Sciatic nerve (tissue), 2 donors: Measurements from ENCODE around the gene TMEM9B. TPM values are rescaled to one million over a fixed set of nuclear protein-coding genes. Genes with fewer than 3 reads are reported as not detected.
"Not testable (repeated sequence)": the region's sequence is repeated elsewhere in the genome, so short reads cannot be mapped to it uniquely, and the experiment has no call there.

Experiments
- ATAC-seq: fragments of 200-7000 bp; cut with Tn5 transposase; one replicate; pipeline ENCODE4 v1.9.1; 2020; ENCODE audit warnings: mild to moderate bottlenecking, moderate library complexity
- DNase-seq: peaks from one replicate; pipeline ENCODE4 v3.0.0-alpha.2; 2020; ENCODE audit warnings: low spot score
- intact Hi-C: fragments of 100-400 bp; cut with DNase I; formaldehyde crosslinking; loops from one replicate; pipeline ENCODE4 v1.14.2; 2022
- total RNA-seq: library from RNA; stranded (reverse); fragmentation: NEBNext Ultra II Directional; extraction: Animal tissue kit (Norgen Biotek cat#: 25700); gene quantifications from one replicate; pipeline ENCODE4 v1.2.1, GENCODE V29; 2021
- donor health status: DM: no; HTN: no; CAD: no.
- donor health status: DM: no; HTN: no; CAD: no.

Gene TMEM9B
- total RNA-seq: 44.0 TPM

DNA sequence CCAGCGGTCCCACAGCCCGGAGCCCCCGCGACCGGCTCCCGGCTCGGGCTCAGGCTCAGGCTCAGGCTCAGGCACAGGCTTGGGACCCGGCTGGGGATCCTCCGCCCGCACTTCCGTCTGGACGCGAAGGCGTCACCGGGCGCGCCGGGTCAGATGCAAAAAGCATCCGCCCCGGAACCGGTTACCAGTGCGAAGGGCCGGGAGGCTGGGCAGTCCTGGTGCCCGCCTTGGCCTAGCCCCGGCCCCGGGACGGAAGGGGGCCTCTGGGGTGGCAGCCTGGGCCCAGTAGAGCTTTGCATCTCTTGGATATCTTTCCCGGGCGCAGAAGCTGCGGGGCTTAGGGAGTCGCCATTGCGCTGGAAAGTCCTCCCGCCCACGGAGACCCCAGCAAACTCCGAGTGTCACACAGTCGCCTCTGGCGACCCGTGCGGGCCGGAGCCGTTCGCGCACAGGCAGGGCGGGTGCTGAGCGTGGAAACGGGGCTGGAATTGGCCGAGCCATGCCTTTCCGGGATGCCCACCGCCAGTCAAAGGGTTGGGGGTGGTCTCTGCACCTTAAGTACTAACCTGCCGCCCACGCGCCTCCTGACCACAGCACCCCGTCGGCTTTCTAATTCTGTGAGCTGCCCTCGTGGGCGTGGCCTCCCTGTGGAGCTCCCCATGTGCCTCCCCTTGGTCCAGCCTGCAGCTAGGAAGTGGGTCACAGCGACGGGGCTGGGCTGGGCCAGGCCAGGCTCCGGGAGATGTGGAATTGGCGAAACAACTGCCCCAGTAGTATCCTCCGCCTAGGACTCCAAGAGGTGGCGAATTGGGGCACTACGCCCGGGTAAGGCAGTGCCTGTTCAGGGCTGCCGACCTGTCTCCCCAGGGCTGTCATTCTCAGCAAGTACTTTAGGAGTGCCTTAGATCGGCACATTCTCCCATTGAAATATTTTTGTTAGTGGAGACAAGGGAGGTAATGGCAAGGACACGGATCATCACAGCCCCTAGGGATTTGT is at the start of gene TMEM9B:
Gene TMEM9B, minus strand, starts transcription at position 119 of the 997 bp plus-strand sequence. CDS start 129 bp downstream, outside the sequence.
- peak; percentile 98 for ATAC-seq
- intact Hi-C loops: loop anchor here (10.0 kb wide), 1 partner anchor 280 kb away; the partner anchor contains the start of genes RPL27A and TRIM66
- peak; percentile 93 for DNase-seq

- ATAC-seq (no peak), DNase-seq (no peak)
- intact Hi-C loops: no loop called here
These were observed 49.1 kb upstream of the TMEM9B start for GRCh38 chr11:9013373-9013772.

DNA sequence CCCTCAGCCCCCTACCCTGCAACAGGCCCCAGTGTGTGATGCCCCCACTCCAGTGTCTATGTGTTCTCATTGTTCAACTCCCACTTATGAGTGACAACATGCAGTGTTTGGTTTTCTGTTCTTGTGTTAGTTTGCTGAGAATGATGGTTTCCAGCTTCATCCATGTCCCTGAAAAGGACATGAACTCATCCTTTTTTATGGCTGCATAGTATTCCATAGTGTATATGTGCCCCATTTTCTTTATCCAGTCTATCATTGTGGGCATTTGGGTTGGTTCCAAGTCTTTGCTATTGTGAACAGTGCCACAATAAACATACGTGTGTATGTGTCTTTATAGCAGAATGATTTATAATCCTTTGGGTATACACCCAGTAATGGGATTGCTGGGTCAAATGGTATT is 45.3 kb upstream of the TMEM9B start:
- intact Hi-C loops, ATAC-seq, DNase-seq: not testable (repeated sequence)

DNA sequence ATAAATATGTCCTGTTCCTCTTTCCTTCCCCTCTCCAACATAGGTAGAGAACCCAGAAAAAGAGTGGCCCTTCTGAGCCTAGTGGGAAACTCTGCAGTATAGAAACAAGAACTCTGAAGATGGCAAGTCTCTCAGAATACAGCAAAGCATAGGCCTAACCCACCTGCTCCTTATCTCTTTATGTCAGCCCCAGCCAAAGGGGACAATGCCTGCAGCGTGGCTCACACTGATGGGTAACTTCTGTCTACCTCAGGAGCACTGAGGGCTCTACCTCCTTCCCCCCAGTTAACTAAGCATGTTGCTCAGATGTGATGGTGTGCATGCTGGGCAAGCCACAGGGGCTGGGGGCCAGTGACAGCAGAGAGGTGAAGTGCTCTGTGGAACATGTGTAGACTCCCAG is 44.4 kb upstream of the TMEM9B start:
- intact Hi-C loops: no loop called here
- ATAC-seq (no peak), DNase-seq (no peak)

- intact Hi-C loops: no loop called here
- DNase-seq (no peak), ATAC-seq (no peak)
These were observed 43.8 kb upstream of the TMEM9B start for GRCh38 chr11:9008011-9008550.

DNA sequence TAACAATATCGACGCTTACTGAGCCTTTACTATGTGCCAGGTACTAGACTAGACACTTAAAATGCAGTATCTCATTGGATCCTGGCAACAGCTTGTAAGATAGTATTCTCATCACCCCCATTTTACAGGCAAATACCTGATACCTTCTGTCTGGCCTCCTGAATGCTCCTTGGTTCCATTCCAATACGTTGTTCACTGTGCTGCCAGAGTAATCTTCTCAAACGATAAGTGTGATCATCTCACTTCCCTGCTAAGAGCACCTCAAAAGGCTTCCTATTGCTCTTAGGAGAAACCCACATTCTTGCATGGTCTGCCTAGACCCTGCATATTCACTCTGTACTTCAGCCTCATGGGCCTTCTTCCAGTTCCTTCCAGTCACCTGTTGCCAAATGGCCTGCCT is 40.8 kb upstream of the TMEM9B start:
- intact Hi-C loops: no loop called here
- ATAC-seq (no peak), DNase-seq (no peak)

GRCh38 chr11:9004183-9004926 is 40.1 kb upstream of the TMEM9B start:
- peak; percentile 68 for DNase-seq
- no peak for ATAC-seq
- intact Hi-C loops: no loop called here

DNA sequence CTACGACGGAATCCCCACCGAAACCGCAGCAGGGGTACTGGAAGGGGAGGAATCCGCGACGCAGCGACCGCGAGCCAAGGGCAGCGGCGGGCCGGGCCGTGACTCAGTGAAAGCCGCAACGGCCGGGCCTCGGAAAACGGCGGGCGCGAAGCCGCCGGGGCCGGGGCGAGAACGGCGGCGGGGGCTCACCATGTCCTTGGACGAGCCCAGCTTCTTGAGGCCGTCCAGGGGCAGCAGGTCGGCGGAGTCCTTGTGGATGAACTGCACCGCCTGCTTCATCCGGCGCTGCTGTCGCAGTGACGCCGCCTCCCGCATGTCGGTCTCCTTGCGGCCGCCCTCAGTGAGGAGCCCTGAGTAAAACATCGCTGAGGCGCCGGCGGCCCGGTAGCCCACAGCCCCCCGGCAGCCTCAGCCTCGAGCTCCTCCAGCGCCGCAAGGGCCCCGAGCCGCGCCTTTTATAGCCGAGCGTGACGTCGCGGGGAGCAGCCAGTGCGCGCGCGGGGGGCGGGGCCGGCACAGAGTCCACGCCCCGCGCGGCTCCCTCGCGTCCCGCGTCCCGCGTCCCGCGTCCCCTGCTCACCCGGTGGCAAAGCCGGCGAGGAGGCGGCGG is 39.4 kb upstream of the TMEM9B start, which contains the start of gene NRIP3:
Gene NRIP3, minus strand, starts transcription at position 429 of the 610 bp plus-strand sequence. Its CDS starts 66 bp downstream, at position 363.
- peak; percentile 75 for DNase-seq
- peak; percentile 85 for ATAC-seq
- intact Hi-C loops: no loop called here

- no peak for ATAC-seq
These were observed 38.8 kb upstream of the TMEM9B start for GRCh38 chr11:9002920-9003572.

GRCh38 chr11:9001736-9002135 is 37.5 kb upstream of the TMEM9B start:
- DNase-seq (no peak), ATAC-seq (no peak)
- intact Hi-C loops: no loop called here

More at GRCh38 chr11:9002920-9003572, 38.8 kb upstream of the TMEM9B start:
- intact Hi-C loops: no loop called here
- no peak for DNase-seq

GRCh38 chr11:8998017-8998416 is 33.8 kb upstream of the TMEM9B start:
- no peak for ATAC-seq
- intact Hi-C loops: no loop called here
- DNase-seq: no peak

DNA sequence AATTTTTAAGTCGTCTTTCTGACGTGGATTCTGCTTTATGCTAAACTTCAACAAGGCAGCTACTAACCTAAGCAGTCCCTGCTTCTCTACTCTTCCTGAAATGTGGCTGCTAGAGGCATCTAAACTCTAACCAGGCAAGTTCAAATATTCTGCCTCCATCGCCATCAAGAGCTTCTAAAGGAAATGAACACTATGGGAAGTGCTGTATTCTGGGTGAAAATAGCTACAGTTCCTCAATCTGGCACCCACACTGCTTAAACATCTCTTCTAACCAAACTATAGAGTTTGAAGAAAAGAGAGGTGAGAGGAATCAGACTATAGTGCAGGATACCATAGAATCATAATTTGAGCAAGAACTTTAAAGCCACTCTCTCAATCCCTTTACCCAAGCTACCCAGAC is 33.2 kb upstream of the TMEM9B start:
- intact Hi-C loops: no loop called here
- no peak for ATAC-seq

GRCh38 chr11:8989453-8989852 is 25.2 kb upstream of the TMEM9B start:
- DNase-seq: no peak
- intact Hi-C loops: no loop called here
- no peak for ATAC-seq

More for the DNA sequence above, 33.2 kb upstream of the TMEM9B start:
- DNase-seq: no peak

- DNase-seq (no peak), ATAC-seq (no peak)
- intact Hi-C loops: no loop called here
These were observed 24.3 kb upstream of the TMEM9B start for GRCh38 chr11:8988329-8989234.

DNA sequence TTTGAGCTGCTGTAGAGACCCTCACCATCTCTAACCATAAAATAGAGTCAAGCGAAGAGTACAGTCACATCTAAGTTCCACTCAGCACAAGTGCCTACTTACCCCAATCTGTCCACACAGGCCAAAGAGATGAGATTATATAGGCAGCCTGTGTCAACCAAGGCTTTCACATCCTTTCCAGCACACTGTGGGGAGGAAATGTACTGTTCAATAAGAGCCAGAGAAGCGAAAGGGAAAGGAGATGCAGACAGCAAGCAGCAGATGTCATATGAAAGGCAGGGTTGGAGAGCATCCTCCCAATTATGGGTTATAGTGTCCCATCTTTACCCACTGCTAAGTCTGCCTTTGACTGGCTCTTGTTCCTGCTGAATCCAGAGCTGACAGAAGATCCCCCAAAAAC is 23.2 kb upstream of the TMEM9B start:
- no peak for ATAC-seq
- intact Hi-C loops: no loop called here
- DNase-seq: no peak

DNA sequence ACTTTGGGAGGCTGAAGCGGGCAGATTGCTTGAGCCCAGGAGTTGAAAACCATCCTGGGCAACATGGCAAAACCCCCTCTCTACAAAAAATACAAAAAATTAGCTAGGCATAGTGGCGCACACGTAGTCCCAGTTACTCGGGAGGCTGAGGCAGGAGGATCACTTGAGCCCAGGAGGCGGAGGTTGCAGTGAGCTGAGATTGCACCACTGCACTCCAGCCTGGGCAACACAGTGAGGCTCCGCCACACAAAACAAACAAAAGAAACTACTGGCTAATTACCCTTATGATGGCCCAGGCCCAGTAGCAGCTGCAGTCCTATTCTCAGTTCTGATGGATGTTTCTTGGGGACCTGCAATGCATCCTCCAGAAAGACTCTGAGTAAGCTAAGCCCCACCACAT is 22.5 kb upstream of the TMEM9B start:
- DNase-seq, intact Hi-C loops, ATAC-seq: not testable (repeated sequence)

- DNase-seq: no peak
- no peak for ATAC-seq
- intact Hi-C loops: no loop called here
These were observed 21.2 kb upstream of the TMEM9B start for GRCh38 chr11:8985462-8985861.
